ENCODE data around the gene ROCK1.

ROCK1 gene

GRCh38 chr18:21105936-21106335 is 5.7 kb downstream of the ROCK1 start:
- DNase-seq (ENCODE audit: low read depth, low spot score), result no peak

GRCh38 chr18:21101172-21101571 is 10.4 kb downstream of the ROCK1 start:
- DNase-seq (ENCODE audit: low read depth, low spot score), result no peak

- DNase-seq (ENCODE audit: low read depth, low spot score), result no peak
Measured at GRCh38 chr18:21100678-21101077, 10.9 kb downstream of the ROCK1 start.

GRCh38 chr18:21100146-21100545 is 11.5 kb downstream of the ROCK1 start:
- DNase-seq (ENCODE audit: low read depth, low spot score), result no peak

DNA sequence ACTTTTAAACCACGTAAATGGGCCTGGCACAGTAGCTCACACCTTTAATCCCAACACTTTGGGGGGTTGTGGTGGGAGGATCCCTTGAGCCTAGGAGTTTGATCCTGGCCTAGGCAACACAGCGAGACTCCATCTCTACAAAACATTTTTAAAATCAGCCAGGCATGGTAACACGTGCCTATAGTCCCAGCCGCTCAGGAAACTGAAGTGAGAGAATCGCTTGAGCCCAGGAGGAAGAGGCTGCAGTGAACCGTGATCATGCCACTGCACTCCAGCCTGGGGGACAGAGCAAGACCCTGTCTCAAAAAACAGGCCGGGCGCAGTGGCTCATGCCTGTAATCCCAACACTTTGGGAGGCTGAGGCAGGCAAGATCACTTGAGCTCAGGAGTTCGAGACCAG is 12.2 kb downstream of the ROCK1 start:
- DNase-seq (ENCODE audit: low read depth, low spot score), result no peak

DNA sequence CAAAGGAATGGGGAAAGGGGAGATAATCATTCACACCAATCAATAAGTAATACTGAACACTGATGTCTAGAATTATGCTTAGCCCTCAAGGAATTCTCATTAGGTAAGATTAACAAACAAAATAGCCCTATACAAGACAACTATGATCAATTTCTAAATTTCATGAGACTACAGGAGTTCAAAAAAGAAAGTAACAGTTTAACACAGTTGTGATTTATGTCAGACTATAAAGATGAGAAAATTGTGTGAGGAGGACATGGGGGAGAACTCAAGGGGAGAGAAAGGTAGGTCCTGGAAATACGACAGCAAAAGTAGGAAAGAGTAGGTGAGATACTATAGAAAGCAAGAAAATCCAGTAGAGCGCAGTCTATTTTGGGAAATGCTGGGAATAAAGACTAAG is 14.9 kb downstream of the ROCK1 start:
- DNase-seq (ENCODE audit: low read depth, low spot score), result no peak

DNA sequence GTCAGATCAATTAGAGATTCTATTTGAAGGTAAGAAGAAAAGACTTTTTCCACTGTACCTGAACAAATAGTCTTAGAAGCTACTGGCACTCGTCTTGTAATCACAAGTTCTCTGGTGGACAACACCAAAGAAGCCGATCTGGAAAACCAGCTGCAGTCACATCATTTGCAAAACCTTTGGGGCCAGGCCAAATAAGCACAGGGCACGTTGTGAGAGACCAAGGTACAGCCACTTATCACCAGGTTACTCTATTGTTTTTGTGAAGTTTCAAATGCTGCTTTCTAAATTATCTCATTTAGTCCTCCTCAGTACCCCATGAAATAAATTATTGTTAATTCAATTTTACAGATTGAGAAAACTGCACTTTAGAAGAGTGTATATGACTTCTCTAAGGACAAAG is 18.5 kb downstream of the ROCK1 start:
- no peak for DNase-seq (ENCODE audit: low read depth, low spot score)

GRCh38 chr18:21090680-21091079 is 20.9 kb downstream of the ROCK1 start:
- DNase-seq (ENCODE audit: low read depth, low spot score), result no peak

- no peak for DNase-seq (ENCODE audit: low read depth, low spot score)
Measured at GRCh38 chr18:21085579-21086166, 25.9 kb downstream of the ROCK1 start.

DNA sequence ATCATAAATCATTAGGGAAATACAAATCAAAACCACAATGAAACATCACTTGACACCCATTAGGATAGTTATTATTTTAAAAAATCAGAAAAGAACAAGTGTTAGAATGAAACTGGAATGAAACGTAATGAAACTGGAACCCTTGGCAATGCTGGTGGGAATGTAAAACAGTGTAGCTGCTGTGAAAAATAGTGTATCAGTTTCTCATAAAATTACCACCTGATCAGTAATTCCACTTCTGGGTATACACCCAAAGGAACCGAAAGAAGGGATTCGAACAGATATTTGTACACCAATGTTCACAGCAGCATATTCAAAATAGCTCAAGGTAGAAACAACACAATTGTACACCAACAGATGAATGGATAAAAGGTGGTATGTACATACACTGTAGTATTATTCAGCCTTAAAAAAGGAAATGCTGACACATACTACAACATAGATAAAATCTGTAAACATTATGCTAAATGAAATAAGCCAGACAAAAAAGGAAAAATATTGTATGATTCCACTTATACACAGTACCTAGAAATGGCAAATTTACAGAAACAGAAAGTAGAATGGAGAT is 27.0 kb downstream of the ROCK1 start:
- DNase-seq (ENCODE audit: low read depth, low spot score), result no peak

GRCh38 chr18:21083017-21083416 is 28.6 kb downstream of the ROCK1 start:
- no peak for DNase-seq (ENCODE audit: low read depth, low spot score)

DNA sequence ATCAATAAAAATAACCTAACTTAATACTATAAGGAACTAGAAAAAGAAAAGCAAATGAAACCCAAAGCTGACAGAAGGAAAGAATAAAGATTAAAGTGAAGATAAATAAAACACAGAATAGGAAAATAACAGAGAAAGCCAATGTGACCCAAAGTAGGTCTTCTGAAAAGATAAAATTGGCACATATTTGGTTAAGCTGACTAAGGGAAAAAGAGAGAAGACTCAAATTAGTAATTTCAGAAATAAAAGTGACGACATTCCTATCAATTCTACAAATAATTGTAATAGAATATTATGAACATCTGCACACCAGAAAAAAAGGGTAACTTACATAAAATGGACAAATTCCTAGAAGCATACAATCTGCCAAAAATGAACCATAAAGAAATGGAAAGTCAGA is 30.2 kb downstream of the ROCK1 start:
- DNase-seq (ENCODE audit: low read depth, low spot score), result no peak

GRCh38 chr18:21080576-21080975 is 31.0 kb downstream of the ROCK1 start:
- DNase-seq (ENCODE audit: low read depth, low spot score), result no peak

DNA sequence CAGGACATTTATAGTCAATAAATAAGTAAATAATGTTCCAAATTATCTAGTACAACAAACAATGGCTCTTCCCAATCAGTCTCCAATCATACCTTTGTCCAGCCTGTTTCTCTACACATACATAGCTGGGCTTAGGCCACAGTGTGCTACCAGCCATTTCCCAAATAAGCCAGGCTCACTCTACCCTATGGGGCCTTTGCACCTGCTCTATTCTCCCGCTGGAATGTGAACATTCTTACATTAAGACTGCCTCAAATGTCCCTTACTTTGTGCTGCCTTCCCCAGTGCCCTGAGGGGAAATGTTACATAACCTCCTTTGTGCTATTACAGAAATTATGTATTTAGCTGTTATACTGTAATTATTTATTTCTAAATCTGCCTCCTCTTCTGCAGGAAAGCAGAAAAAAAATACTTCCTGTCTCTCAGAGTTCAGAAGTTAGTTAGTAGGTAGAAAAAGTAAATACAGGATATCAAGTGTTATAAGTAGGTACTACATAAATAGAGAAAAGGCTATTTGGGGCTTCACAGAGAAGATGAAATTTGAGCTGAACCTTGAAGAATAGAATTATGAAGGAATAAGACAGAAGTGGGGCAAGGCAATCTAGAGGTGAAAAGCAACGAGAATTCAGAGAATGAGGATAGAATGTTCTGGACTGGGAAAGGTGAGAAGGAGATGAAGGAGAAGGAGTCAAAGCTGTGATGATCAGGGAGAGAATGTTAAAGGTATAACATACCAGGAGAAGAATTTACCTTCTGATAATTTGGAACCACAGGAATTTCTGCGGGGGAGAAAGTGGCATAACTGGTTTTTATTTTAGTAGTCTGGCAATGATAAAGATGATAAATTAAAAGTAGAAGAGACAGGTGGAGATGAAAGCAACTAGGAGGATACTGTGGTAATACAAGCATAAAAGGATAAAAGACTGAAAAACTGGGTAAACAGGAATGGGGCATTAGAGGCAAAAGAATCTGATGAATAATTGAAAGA is 37.0 kb downstream of the ROCK1 start:
- no peak for DNase-seq (ENCODE audit: low read depth, low spot score)

DNA sequence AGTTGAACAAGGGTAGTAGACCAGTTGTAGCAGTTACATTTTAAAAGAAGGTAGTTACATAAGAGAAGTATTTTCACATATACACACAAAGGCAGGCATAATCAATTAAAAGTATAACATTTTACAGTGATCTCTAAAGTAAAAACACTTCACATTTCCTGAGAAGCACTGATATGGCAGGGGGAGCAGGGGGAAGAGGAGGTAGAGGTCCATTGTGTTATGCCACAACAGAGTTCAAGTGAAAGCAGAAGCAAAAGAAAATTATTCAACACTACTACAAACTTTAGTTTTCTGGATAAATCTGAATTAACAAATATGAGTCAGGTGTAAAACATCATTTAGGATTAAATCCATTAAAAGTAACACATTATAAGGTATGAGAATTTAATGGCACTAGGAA is 38.4 kb downstream of the ROCK1 start:
- no peak for DNase-seq (ENCODE audit: low read depth, low spot score)

GRCh38 chr18:21071071-21071470 is 40.5 kb downstream of the ROCK1 start:
- no peak for DNase-seq (ENCODE audit: low read depth, low spot score)

- DNase-seq (ENCODE audit: low read depth, low spot score), result no peak
Measured at GRCh38 chr18:21069468-21069867, 42.1 kb downstream of the ROCK1 start.

DNA sequence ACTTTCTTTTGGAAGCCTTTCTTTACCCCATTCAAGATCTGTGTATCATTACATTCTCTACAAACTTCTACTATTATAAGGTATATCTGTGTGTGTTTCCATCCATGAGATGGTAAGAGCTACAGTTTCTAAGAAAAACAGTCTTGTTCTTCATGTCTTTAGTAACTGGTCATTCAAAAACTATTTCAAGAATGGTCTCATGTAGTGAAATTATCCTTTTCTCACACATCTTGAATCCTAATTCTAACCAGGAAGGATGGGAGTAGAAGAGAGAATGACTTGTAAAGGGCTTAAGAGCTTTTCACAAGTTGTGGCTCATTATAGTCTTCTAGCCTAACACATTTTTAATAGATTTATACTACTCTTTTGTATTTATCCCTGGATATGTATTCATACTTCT is 47.3 kb downstream of the ROCK1 start:
- DNase-seq (ENCODE audit: low read depth, low spot score), result no peak

DNA sequence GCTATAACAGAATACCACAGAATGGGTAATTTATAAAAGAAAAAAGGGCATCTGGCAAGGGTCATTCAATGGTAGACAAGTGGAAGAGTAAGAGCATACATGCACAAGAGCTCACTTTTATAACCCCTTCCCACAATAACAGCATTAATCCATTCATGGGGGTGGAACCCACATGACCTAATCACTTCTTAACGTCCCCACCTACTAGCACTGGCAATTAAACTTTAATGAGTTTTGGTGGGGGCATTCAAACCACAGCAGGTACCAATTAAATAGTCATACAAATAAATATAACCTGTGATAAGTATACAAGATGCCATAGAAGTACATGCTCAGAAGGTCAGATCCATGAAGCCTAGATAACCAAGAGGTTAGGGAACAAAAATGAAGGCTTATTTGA is 48.6 kb downstream of the ROCK1 start:
- no peak for DNase-seq (ENCODE audit: low read depth, low spot score)

GRCh38 chr18:21057112-21057511 is 54.5 kb downstream of the ROCK1 start:
- no peak for DNase-seq (ENCODE audit: low read depth, low spot score)

GRCh38 chr18:21056545-21056944 is 55.1 kb downstream of the ROCK1 start:
- DNase-seq (ENCODE audit: low read depth, low spot score), result no peak

- DNase-seq (ENCODE audit: low read depth, low spot score), result no peak
Measured at GRCh38 chr18:21054252-21054821, 57.3 kb downstream of the ROCK1 start.

Data from ELF-1 (cell line).